ENCODE results near the gene CLDN5. TPM values are rescaled to one million over a fixed set of nuclear protein-coding genes. Genes with fewer than 3 reads are reported as not detected.

The CLDN5 gene
- total RNA-seq, 1 experiment from 2014 or later = 0.44 TPM

DNA sequence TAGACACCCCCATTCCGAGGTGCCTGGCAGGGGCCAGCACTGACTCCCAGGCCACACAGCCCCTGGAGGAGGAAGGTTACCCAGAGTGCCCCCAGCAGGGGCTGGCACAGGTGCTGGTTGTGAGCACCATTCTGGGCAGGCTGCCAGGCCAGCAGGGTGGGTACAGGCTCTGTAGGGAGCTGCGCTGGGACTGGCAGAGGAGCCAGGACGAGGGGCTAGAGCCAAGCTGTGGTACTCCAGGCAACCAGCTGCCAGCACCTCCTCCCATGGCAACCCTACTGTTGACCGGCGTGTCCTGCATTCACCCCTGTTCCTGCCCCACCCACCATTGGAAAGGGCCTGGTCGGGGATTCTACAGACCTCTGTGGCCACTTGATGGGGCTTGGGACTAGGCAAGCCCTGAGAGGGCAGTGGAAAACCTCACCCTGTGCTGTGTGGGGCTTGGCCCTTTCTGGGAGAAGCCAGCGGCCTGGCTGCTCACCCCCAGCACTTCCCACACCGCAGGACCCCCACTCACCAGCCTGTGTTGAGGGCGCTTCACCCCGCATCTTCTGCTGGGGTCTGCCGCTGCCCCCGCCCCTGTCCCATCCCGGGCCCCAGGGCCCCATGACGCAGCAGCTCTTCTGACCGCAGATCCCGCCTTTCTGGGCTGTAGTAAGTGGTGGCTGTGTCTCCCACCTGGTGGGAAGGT lies 1.9 kb downstream of the CLDN5 start:
- Mint-ChIP-seq H3K9me3 (no peaks in the 10 kb centered on the region), H3K36me3 (ENCODE audit: insufficient read depth in 1 of 3, low read depth in 3 of 3) (peaks cover 3 to 20% (median 14%) of the 10 kb centered on the region in 3 experiments; a peak in 4 of 7 replicates), H3K27me3 (ENCODE audit: low read depth) (peaks cover 65% of the 10 kb centered on the region), H3K4me3 (peak overlapping the region; percentile 67 to 82), H3K27ac (no peak overlapping the region), H3K4me1 (peaks cover 8 to 12% of the 10 kb centered on the region in 2 experiments; a peak in 3 of 4 replicates)
- Histone ChIP-seq H3K4ac (ENCODE audit: low read depth, low read length) (no peak overlapping the region), H3T11ph (ENCODE audit: low read length) (no peak overlapping the region), H3K23me2 (ENCODE audit: insufficient read length, low read depth, low read length, poor library complexity, severe bottlenecking) (peaks cover 14% of the 10 kb centered on the region), H4K91ac (ENCODE audit: insufficient read length, low read depth, low read length) (no peak overlapping the region), H2BK5ac (ENCODE audit: insufficient read length, low read length) (no peak overlapping the region), H2AK5ac (ENCODE audit: insufficient read length, low read length) (no peak overlapping the region), H3K4me1 (ENCODE audit: insufficient read depth, low read length) (no peaks in the 10 kb centered on the region), H2BK15ac (ENCODE audit: low read depth, low read length) (no peak overlapping the region), H3K79me2 (ENCODE audit: insufficient read depth, low read length) (no peaks in the 10 kb centered on the region), H3K18ac (ENCODE audit: insufficient read length, low read depth, low read length) (no peak overlapping the region), H3K4me2 (ENCODE audit: insufficient read depth, insufficient read length, low read length) (peak overlapping the region; percentile 55), H4K5ac (ENCODE audit: insufficient read length, low read depth, low read length) (no peak overlapping the region), H3K27ac (ENCODE audit: insufficient read length, low read depth, low read length) (no peak overlapping the region), H4K8ac (replicated peaks; ENCODE audit: insufficient read length, low read depth, low read length) (no peak overlapping the region), H3K27me3 (ENCODE audit: insufficient read depth, low read length) (peaks cover 4% of the 10 kb centered on the region; the same call in 1 of the 2 replicates), H2AFZ (ENCODE audit: low read length) (no peak overlapping the region), H3K9ac (ENCODE audit: extremely low read depth, insufficient read length, low read length) (no peak overlapping the region), H2BK20ac (ENCODE audit: low read depth, low read length, poor library complexity, severe bottlenecking) (no peak overlapping the region), H3K56ac (ENCODE audit: insufficient read length, low read depth, low read length) (no peak overlapping the region), H4K20me1 (ENCODE audit: control insufficient read depth, insufficient read depth, insufficient read length) (no peaks in the 10 kb centered on the region), H2BK12ac (ENCODE audit: insufficient read length, low read depth, low read length) (no peak overlapping the region), H2BK120ac (ENCODE audit: low read depth, low read length, poor library complexity, severe bottlenecking) (no peak overlapping the region), H3K79me1 (ENCODE audit: insufficient read depth, low read depth, low read length, poor library complexity, severe bottlenecking) (no peaks in the 10 kb centered on the region), H3K23ac (ENCODE audit: insufficient read length, low read depth, low read length) (no peak overlapping the region), H3K9me3 (ENCODE audit: control insufficient read depth, low read depth, low read length) (no peaks in the 10 kb centered on the region), H3K14ac (ENCODE audit: insufficient read depth, low read length) (no peak overlapping the region)
- no CpG with 5 or more reads among the region's 16 CpGs for WGBS (ENCODE audit: extremely low coverage, insufficient read length, low lambda C conversion rate)
- TF ChIP-seq, protein P1, sequence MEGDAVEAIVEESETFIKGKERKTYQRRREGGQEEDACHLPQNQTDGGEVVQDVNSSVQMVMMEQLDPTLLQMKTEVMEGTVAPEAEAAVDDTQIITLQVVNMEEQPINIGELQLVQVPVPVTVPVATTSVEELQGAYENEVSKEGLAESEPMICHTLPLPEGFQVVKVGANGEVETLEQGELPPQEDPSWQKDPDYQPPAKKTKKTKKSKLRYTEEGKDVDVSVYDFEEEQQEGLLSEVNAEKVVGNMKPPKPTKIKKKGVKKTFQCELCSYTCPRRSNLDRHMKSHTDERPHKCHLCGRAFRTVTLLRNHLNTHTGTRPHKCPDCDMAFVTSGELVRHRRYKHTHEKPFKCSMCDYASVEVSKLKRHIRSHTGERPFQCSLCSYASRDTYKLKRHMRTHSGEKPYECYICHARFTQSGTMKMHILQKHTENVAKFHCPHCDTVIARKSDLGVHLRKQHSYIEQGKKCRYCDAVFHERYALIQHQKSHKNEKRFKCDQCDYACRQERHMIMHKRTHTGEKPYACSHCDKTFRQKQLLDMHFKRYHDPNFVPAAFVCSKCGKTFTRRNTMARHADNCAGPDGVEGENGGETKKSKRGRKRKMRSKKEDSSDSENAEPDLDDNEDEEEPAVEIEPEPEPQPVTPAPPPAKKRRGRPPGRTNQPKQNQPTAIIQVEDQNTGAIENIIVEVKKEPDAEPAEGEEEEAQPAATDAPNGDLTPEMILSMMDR (conservative IDR thresholded peaks at IDR 0.05) = no peak
- peak; percentile 43 for DNase-seq

All from H9 (cell line).